HG03097 (cell line): ENCODE data around the gene GPR146.
A peak's percentile ranks its signal among the peaks of the same experiment; 100 is the strongest.
"Not testable (repeated sequence)": the region's sequence is repeated elsewhere in the genome, so short reads cannot be mapped to it uniquely, and the experiment has no call there.

ENCODE experiments used
- ATAC-seq: cut with Tn5 transposase; IDR thresholded peaks from one replicate; pipeline ENCODE4 v1.9.1; 2021; ENCODE audit not compliant: unreplicated experiment, low FRiP score

Gene GPR146

DNA sequence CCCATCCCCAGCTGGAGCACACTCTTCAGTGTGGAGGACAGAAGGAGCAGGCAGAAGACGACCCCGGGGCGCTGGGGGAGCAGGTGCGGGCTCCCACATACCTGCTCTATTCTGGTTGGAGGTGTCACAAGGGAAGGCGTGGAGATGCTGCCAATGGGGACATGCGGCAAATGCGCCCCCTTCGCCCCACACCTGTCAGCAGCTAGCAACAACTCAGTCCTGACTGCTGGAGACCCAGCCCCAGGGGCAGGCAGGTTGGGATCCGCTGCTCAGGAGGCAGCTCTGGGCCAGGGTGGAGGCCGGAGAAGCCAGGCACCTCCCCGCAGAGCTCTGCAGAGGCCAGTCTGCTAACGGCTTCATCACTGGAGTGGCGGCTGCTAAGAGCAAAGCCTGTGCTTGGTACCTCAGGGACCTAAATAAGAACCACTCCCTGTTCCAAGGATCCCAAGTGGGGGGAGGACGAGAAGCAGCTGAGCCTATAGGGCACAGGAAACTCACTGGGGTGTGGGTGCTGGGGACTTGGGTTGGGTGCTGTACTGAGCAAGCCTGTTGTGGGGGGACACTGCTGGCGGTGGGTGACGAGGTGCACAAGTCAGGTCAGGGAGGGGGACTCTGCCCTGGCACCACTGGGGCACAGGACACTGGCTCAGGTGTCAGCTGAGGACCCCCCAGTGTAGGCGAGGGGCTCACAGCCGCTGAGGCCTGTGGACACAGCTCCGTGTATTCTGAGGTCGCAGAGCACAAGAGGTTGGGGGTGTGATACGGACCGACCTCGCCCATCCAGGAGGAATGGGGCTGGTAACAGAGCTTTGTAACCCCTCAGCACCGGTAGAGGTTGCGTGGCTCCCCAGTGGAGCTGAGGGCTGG, 19.2 kb upstream of the GPR146 start:
- no peak for ATAC-seq

DNA sequence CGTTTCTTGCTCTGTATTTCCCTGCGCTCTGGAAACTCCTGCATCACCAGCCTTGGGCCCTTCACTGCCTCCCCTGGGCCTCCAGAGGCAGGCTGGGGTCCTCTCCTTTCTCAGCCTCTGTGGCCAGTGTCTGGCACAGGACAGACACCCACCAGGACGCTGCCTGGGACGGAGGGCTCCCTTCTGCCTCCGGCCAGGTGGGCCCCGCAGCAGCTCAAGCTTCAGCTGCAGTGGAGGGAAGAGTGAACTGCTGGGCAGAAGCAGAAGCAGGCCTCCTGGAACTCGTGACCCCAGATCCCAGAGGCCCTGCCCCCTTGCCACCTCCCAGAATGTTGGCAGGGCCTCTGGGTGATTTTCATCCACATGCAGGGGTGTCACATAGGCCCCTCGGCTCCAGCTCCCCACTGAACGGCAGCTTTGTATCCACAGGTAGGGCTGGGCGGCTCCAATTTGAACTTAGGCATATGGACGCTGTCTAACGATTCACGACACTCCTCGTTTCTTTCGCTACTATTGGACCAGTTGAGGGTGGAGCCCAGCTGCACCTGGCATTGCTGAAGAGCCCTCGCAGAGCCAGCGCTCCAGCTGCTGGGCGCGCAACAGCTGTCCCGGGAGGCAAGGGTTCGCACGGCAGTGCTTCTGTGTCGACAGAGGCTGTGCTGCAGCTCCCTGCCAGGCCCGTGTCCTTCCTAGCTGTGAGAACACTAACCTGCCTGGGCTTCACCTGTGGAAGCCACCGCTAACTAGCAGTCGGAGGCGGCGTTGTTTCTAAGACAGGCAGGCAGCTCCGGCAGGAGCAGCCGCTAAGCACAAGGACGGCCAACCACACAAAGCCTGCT, 18.4 kb upstream of the GPR146 start:
- no peak for ATAC-seq

DNA sequence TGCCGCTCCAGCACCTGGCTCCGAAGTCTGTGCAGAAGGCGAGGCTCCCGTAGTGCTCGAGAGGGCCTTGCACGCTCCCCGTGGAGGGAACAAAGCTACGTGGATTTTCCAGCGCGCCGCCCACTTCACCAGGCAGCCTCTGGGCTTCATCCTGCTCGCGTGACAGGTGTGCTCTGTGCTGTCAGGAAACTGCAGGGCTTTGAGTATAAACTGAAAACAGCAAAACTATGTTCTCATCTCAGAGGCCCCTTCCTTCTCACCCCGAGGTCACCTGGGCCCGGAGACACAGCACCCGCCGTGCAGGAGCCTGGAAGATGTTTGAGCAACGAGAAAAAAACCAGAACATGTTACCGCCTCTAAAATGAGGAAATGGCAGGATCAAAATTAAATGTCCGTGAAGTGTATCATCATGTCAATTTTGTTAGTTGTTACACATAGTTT, 17.6 kb upstream of the GPR146 start:
- no peak for ATAC-seq

DNA sequence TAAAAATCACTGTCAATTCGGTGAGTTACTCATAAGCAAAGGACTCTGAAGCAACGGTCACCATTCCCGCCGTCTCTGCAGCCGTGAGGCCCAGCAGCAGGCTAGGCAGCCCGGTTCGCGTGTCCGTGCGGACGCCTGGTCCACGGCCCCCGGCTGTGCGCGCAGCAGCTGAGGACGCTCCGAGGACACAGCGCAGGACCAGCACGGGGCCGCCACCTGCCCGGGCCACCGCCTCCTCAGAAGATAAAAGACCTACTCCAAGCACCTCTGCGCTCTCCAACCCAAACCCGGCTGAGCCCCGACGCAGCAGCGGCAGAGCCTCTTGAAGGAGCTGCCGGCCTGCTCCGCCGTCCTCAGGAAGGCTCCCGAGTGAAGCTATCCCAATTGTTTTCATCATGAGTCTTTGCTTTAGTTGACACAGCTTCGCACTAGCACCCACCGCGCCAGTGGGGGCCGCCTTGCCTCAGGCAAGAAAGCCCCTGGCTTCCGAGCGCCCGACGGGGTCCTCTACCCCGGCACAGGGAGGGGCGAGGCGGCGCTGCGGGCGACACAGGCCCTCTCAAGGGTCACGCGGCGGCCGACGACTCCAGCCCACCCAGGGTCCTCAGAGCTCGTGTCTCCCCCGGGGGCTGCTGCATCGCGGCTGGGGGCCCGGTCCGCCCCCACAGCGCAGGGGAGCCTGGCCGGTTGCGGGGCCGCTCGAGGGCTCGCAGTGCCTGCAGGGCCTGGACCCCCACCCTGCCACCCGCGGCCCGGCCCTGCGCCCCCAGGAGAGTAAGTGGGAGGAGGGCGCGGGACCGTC, 16.9 kb upstream of the GPR146 start:
- peak; percentile 0 for ATAC-seq

DNA sequence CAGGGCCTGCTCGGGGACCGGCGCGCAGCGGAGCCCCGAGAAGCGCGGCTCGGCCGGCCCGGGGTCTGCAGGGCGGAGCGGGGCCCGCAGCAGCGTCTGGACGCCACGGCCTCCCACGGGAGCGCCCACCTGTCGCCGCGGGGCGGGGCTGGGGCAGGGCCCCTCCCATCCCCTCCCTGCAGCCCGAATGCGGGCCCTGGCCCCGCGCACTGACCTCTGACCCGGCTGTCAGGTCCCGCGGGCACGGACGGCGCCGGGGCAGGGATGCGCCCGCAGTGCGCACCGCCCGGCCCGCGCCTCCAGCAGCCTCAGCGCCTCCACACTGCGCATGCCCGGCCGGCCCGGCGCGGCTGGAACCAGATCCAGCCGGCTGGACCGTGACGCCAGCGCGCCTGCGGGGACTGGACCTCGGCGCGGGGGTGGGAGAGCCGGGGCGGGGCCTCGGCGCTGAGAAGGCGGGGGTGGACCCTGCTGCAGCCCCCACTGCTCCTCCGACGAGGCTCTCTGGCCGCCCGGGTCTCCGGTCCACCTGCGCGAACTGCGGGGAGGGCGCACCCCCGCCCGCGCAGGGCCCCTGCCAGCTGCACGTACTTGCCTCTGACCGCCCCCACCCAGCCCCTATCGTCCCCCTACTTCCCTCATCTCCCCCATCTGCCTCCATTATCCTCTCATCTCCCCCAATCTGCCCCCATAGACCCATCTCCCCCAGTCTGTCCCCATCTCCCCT, 16.1 kb upstream of the GPR146 start:
- ATAC-seq, result peak; percentile 43

DNA sequence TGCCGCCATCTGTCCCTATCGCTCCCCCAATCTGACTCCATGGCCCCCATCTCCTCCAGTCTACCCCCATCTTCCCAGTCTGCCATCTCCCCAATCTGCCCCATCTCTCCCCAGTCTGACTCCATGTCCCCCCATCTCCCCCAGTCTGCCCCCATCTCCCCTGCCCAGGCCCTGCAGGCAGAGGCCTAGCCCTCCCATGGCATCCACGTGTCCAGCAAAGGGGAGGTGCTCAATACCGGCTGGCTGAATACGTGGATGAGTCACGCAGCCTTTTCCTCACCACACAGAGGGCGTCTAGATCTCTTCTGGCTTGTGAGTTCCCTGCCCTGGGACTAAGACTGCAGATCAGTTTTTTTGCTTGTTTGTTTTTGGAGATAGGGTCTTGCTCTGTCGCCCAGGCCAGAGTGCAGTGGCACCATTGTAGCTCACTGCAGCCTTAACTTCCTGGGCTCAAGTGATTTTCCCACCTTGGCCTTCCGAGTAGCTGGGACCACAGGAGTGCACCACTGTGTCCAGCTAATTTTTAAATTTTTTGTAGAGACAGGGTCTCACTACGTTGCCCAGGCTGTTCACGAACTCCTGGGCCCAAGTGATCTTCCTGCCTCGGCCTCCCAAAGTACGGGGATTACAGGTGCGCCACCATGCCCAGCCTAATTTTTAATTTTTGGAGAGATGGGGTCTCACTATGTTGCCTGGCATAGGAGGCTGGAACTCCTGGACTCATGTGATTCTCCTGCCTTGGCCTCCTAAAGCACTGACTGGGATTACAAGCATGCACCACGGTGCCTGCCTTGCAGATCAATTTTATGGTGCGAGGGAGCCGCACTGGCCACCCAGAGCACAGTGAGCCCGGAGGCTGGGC, 15.3 kb upstream of the GPR146 start:
- no peak for ATAC-seq

DNA sequence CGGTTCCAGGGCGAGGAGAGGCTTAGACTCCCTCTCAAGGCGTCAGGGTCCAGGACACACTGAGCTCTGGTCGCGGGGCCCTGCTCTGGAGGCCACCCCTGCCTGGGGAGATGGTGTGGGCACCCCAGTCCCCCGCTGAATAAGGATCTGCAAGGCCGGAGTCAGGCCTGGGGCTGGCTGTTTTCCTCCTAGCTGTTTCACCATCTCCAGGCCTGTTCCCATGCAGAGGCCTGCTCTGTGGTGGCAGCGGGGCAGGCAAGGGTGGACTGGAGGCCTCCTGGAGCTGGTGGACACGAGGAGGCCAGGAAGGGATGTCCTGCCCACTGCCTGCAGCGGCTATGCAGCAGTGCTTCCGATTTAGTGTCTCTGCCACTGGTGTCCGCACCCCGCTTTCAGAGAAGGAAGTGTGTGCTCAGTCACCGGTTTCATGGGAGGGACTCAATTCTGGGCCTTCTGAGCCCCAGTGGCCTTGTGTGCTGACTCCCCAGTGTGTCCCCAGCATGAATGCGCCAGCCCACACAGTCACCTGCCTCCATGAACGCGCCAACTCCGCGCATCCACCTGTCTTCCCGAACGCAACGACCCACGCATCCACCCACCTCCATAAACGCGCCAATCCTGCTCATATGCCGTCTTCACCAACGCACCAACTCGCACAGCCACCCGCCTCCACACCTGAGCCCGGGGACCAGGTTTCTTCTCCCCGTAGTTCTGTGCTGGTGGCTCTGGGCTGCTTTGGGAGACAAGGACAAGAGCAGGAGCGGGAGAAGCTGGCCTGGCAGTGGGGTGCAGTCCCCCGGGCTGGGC, 14.5 kb upstream of the GPR146 start:
- no peak for ATAC-seq

DNA sequence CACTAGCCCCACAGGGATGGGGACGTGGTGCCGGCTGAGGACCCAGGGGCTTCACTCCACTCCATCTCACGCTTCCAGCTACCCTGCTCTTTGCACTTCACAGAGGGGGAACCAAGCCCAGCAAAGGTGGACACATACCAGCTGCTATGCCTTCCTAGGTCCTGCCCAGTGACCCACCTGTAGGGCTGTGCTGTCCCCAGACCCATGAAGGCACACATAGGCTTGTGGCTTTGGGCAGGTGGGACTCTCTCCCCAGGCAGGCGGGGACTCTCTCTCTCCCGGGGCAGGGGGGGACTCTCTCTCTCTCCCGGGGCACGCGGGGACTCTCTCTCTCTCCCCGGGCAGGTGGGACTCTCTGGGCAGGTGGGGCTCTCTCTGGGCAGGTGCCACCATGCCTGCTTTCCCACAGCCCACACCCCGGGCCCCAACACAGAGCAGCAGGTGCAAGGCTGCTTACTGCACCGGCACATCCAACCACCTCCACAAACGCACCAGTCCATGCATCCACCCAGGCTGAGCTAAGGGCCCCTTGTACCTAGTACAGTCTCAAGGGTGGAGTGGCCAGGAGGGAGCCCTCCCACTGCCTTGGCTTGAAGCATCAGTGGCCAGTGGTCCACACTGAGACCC, 13.8 kb upstream of the GPR146 start:
- no peak for ATAC-seq

DNA sequence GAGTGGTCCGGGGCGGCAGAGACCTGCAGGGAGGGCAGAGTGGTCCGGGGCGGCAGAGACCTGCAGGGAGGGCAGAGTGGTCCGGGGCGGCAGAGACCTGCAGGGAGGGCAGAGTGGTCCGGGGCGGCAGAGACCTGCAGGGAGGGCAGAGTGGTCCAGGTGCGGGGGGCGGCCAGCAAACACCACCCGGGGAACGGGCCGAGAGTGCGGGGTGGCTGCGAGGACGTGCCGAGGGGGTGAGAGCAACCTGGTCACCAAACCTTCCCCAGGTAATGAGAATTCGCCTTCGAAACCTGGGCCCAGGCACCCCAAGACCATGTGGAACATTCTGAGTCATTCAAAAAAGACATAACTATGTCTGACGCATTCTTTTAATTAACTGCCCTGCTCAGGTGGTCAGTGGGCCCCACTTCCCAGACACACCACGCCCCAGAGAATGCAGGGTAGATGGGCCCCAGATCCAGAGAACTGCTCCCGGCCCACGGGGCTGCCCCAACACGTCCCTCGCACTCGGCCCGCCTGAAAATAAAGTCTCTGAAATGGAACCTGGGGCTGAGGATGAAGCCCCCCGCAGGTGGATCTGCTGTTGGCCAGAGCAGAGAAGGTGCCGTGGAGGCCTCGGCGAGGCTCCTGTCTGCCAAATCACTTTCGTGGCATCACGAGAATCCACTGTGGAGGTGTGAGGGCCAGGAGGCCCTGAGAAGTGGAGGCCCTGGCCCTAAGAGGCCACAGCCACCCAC, 12.5 kb upstream of the GPR146 start:
- no peak for ATAC-seq

DNA sequence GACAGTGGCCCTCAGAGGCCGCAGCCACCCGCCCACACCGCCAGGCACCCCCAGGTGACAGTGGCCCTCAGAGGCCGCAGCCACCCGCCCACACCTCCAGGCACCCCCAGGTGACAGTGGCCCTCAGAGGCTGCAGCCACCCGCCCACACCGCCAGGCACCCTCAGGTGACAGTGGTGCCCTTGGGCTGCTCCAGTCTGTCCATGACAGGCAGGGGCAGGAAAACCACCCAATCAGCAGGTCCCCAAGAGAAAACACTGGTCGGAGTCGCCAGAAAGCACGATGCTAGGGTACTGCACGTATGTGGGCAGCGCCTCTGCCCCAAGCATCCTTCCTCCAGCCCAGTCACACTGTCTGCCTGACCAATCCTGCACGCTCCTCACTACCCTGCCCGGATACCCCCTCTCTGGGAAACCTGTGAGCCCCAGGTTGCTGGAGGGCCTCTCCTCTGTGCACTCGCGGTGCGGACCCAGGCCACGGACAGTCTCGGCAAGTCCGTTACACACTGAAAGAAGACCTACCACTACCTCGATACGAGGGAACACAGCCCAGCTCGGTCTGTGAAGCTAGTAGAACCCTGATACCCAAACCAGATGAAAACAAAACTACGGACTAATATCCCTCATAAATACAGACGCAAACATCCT, 11.7 kb upstream of the GPR146 start:
- ATAC-seq, result no peak

DNA sequence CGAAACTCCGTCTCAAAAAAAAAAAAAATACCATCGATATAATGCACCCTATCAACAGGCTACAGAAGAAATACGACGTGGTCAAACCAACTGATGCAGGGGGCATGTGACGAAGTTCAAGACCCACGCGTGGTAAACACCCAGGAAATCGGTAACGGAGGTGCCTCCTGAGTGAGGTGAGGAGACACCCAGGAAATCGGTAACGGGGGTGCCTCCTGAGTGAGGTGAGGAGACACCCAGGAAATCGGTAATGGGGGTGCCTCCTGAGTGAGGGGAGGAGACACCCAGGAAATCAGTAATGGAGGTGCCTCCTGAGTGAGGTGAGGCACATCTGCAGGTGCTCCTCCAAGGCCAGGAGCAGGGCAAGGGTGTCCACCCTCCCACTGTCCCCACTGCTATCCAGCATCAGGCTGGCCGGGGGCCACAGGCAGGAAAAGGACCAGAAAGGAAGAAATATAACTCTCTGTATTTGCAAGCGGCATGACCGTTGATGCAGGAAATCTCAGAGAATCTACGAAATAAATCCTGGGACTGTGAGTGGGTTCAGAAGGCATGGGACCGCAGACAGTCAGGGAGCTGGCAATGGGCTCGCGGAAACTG, 10.7 kb upstream of the GPR146 start:
- no peak for ATAC-seq

DNA sequence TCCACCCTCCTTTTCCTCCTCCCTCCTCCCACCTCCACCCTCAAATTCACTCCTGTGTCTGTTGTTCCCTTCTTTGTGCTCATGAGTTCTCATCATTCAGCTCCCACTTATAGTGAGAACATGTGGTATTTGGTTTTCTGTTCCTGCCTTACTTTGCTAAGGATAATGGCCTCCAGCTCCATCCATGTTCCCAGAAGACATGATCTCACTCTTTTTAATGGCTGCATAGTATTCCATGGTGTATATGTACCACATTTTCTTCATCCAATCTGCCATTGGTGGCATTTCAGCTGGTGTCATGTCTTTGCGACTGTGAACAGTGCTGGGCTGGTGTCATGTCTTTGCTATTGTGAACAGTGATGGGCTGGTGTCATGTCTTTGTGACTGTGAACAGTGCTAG, 9.6 kb upstream of the GPR146 start:
- ATAC-seq, result not testable (repeated sequence)

DNA sequence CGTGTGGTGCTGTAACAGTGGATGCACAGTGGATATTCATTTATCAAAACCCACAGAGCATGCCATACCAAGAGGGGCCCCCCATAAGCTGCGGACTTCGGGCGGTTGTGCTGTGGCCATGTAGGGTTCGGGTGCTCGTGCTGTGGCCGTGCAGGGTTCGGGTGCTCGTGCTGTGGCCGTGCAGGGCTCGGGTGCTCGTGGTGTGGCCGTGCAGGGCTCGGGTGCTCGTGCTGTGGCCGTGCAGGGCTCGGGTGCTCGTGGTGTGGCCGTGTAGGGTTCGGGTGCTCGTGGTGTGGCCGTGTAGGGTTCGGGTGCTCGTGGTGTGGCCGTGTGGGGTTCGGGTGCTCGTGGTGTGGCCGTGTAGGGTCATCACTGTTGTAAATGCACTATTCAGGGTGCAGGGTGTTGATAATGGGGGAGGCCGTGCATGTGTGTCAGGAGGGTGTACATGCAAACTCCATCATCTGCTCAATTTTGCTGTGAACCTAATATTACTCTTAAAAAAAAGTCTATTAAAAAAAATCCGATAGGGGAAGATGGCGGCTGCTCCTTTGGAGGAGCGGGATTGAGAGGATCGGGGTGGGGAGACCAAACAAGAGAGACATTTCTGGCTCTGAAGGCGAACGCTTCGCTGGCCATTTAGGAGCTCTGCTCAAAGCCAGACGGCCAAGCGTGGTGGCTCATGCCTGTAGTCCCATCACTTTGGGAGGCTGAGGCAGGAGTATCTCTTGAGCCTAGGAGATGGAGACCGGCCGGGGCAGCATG, 8.0 kb upstream of the GPR146 start:
- not testable (repeated sequence) for ATAC-seq

DNA sequence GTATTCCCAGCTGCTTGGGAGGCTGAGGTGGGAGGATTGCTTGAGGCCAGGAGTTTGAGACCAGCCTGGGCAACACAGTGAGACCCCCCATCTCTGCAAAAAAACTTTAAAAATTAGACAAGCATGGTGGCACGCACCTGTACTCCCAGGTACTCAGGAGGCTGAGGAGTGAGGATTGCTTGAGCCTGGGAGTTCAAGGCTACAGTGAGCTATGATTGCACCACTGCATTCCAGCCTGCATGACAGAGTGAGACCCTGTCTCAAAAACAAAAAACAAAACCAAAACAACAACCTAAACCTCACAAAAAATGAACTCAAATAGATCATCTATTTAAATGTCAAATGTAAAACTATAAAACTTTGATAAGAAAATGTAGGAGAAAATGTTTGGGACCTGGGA, 4.1 kb upstream of the GPR146 start:
- not testable (repeated sequence) for ATAC-seq

DNA sequence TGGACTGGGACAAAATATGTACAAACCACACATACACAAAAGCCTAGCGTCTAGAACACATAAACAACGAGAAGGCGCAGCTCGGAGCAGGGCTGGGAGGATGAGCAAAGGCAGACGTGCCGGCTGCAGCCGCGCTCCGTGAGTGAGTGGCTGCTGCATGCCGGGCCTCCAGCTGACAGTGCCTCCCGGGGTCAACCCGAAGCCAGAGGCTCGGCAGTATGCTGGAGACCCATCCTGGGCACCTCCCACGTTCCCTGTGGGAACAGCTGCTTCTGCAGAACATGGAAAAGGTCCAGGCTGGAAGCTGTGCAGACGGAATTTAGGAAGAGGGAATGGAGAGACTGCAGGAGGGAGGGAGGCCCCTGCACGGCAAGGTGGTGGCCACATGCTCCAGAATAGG, 3.6 kb upstream of the GPR146 start:
- ATAC-seq, result no peak
